Ascending aorta (tissue), 2 donors: ENCODE data around the gene SNAP29. TPM values are rescaled to one million over a fixed set of nuclear protein-coding genes. Genes with fewer than 3 reads are reported as not detected.
"Not testable (repeated sequence)": the region's sequence is repeated elsewhere in the genome, so short reads cannot be mapped to it uniquely, and the experiment has no call there.

ENCODE experiments used
- DNase-seq, 2 donors: peaks; one replicate each; pipeline ENCODE4 v3.0.0-alpha.2; 2019; ENCODE audit warnings: low spot score in 2 of 2
- H3K27ac ChIP-seq, 2 donors: fragments of 200-600 bp; sonication (generic); one replicate each; pipeline ENCODE4 v1.5.1; 2016 to 2017; ENCODE audit warnings: mild to moderate bottlenecking in 1 of 2
- H3K27me3 ChIP-seq: fragments of 200-600 bp; sonication (generic); one replicate; pipeline ENCODE4 v1.5.1; 2017
- H3K36me3 ChIP-seq, 2 donors: fragments of 200-600 bp; sonication (generic); one replicate each; pipeline ENCODE4 v1.5.1; 2016
- H3K4me1 ChIP-seq, 2 donors: fragments of 200-600 bp; sonication (generic); one replicate each; pipeline ENCODE4 v1.5.1; 2016 to 2017; ENCODE audit warnings: mild to moderate bottlenecking in 1 of 2
- H3K4me3 ChIP-seq, 2 donors: fragments of 200-600 bp; sonication (generic); one replicate each; pipeline ENCODE4 v1.5.1; 2016 to 2017; ENCODE audit warnings: mild to moderate bottlenecking in 1 of 2
- H3K9me3 ChIP-seq, 2 donors: fragments of 200-600 bp; sonication (generic); one replicate each; pipeline ENCODE4 v1.5.1; 2016
- CTCF ChIP-seq, 3 experiments: fragments of 200-600 bp in 2 of 3; fragments of 450-650 bp in 1 of 3; sonication (generic) in 2 of 3; IDR thresholded peaks; one replicate each; pipeline ENCODE4 v1.5.1; 2016 to 2019; ENCODE audit warnings: antibody characterized with exemption in 3 of 3, mild to moderate bottlenecking in 1 of 3, moderate library complexity in 1 of 3
- intact Hi-C: fragments of 100-400 bp; cut with DNase I; formaldehyde crosslinking; loops from one replicate; pipeline ENCODE4 v1.15.1; 2023
- total RNA-seq: library from RNA; depleted of rRNA; stranded (reverse); fragments of >200 nt; gene quantifications from one replicate; pipeline ENCODE4 v1.1.0, GENCODE V29; 2016

Gene SNAP29
- total RNA-seq, 1 donor from 2014 or later, result 24.6 TPM

- no peak for TF ChIP-seq CTCF (IDR thresholded peaks at IDR 0.05)
- intact Hi-C loops, result no loop called here
- no peaks in the 10 kb centered on the region for H3K9me3 ChIP-seq
Observed at GRCh38 chr22:20829491-20830134, 29.2 kb upstream of the SNAP29 start.

DNA sequence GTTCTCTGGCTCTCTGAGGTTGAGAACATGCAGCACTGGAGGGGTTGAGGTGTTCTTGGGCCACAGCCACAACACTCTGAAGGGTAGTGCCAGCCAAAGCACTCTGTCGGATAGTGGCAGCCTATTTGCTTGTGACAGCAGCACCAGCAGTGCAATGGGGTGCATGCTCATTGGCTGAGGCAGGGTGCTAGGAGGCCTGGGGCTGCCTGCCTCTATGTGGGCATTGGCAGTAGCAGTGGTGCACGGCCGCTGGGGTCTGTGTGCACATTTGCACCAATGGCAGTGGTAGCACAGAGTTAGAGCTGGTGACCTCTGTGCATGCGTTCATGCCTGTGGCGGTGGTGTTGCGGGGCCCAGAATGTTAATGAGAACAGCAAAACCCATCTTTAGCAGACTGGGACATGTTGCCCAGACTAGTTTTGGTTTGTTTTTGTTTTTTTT lies 25.6 kb upstream of the SNAP29 start:
- H3K27ac ChIP-seq, result no peak overlapping the region
- H3K36me3 ChIP-seq, result peaks cover 29 to 53% of the 10 kb centered on the region in 2 donors
- DNase-seq, result no peak
- no peaks in the 10 kb centered on the region for H3K9me3 ChIP-seq
- H3K4me3 ChIP-seq, result no peak overlapping the region
- intact Hi-C loops, result no loop called here
- no peak for TF ChIP-seq CTCF (IDR thresholded peaks at IDR 0.05)
- H3K27me3 ChIP-seq, result no peaks in the 10 kb centered on the region
- H3K4me1 ChIP-seq, result no peaks in the 10 kb centered on the region

More at GRCh38 chr22:20829491-20830134, 29.2 kb upstream of the SNAP29 start:
- Histone ChIP-seq H3K4me3 (no peak overlapping the region), H3K36me3 (peaks cover 47 to 73% of the 10 kb centered on the region in 2 donors), H3K27ac (no peak overlapping the region), H3K4me1 (no peaks in the 10 kb centered on the region), H3K27me3 (no peaks in the 10 kb centered on the region)
- DNase-seq, result no peak

GRCh38 chr22:20834206-20834605 lies 24.6 kb upstream of the SNAP29 start:
- intact Hi-C loops, result no loop called here
- H3K36me3 ChIP-seq, result peaks cover 29 to 46% of the 10 kb centered on the region in 2 donors

DNA sequence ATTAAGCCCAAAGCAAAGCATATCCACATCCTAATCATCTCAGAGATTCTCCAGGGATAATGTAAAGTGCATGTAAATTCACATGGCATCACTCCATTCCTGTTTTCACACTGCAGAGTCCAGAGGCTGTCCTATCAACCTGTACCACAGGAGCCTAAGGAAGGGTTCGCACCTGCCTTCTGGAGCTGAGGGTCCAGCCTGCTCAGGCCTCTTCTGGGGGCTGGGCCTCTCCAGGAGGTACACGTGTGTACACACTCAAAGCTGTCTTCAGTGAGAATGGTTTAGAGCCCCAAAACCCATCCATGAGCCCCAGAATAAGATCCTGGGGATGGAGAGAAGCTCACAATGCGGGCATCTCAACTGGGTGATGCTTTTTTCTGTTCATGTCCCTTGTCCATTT lies 24.1 kb upstream of the SNAP29 start:
- intact Hi-C loops, result no loop called here
- DNase-seq, result no peak
- no peak for TF ChIP-seq CTCF (IDR thresholded peaks at IDR 0.05)
- Histone ChIP-seq H3K27me3 (no peaks in the 10 kb centered on the region), H3K36me3 (peaks cover 29 to 41% of the 10 kb centered on the region in 2 donors), H3K27ac (no peak overlapping the region), H3K9me3 (no peaks in the 10 kb centered on the region), H3K4me3 (no peak overlapping the region), H3K4me1 (no peaks in the 10 kb centered on the region)

More at GRCh38 chr22:20834206-20834605, 24.6 kb upstream of the SNAP29 start:
- DNase-seq, result no peak
- TF ChIP-seq CTCF (IDR thresholded peaks at IDR 0.05), result no peak
- no peaks in the 10 kb centered on the region for H3K27me3 ChIP-seq
- no peak overlapping the region for H3K27ac ChIP-seq
- H3K4me1 ChIP-seq, result no peaks in the 10 kb centered on the region
- no peaks in the 10 kb centered on the region for H3K9me3 ChIP-seq
- no peak overlapping the region for H3K4me3 ChIP-seq

DNA sequence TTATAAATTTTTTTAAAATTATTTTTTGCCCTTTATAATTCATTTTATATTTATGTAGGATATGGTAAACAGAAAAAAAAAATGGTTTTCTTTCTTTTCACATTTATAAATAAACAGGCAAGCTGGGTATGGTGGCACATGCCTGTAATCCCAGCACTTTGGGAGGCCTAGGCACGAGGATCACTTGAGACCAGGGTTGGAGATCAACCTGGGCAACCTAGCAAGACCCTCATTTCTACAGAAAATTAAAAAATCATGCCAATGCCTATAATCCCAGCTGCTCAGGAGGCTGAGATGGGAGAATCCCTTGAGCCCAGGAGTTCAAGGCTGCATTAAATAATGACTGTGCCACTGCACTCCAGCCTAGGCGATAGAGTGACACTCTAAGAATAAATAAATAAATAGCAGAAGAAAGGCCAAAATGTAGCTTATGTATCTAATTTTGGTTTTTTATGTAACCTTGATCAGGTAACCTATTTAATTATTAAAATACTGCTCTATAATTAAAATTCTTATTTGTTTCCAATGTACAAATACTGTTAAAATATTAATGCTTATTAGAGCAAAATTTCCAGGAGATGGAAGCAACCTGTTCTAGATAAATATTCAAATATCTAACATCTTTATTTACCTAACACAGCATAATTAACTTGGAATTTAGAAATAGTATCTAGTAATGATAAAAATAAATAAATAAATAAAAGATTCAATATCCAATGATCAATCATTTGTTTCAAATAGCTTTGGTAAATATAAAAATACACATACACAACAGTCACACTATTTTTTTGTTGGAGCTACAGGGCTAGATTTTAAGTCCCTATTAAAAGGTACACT lies 21.6 kb upstream of the SNAP29 start:
- no peak overlapping the region for H3K4me3 ChIP-seq
- no peak for TF ChIP-seq CTCF (IDR thresholded peaks at IDR 0.05)

GRCh38 chr22:20839354-20839753 lies 19.5 kb upstream of the SNAP29 start:
- H3K27ac ChIP-seq, H3K4me1 ChIP-seq, H3K27me3 ChIP-seq, H3K9me3 ChIP-seq, H3K4me3 ChIP-seq, H3K36me3 ChIP-seq, DNase-seq, intact Hi-C loops: not testable (repeated sequence)

More for the DNA sequence above, 21.6 kb upstream of the SNAP29 start:
- no peak overlapping the region for H3K27ac ChIP-seq
- H3K27me3 ChIP-seq, result no peaks in the 10 kb centered on the region
- intact Hi-C loops, result no loop called here
- H3K36me3 ChIP-seq, result peaks cover 15 to 18% of the 10 kb centered on the region in 2 donors
- no peaks in the 10 kb centered on the region for H3K9me3 ChIP-seq
- no peak for DNase-seq
- no peaks in the 10 kb centered on the region for H3K4me1 ChIP-seq
